HK-2 (cell line): ENCODE measurements around the gene MAGEH1.
"Not testable (repeated sequence)": the region's sequence is repeated elsewhere in the genome, so short reads cannot be mapped to it uniquely, and the experiment has no call there.

Experiments
- DNase-seq: peaks from one replicate; pipeline ENCODE4 v3.0.0-alpha.2; 2018; ENCODE audit not compliant: unreplicated experiment

The MAGEH1 gene, protein sequence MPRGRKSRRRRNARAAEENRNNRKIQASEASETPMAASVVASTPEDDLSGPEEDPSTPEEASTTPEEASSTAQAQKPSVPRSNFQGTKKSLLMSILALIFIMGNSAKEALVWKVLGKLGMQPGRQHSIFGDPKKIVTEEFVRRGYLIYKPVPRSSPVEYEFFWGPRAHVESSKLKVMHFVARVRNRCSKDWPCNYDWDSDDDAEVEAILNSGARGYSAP

DNA sequence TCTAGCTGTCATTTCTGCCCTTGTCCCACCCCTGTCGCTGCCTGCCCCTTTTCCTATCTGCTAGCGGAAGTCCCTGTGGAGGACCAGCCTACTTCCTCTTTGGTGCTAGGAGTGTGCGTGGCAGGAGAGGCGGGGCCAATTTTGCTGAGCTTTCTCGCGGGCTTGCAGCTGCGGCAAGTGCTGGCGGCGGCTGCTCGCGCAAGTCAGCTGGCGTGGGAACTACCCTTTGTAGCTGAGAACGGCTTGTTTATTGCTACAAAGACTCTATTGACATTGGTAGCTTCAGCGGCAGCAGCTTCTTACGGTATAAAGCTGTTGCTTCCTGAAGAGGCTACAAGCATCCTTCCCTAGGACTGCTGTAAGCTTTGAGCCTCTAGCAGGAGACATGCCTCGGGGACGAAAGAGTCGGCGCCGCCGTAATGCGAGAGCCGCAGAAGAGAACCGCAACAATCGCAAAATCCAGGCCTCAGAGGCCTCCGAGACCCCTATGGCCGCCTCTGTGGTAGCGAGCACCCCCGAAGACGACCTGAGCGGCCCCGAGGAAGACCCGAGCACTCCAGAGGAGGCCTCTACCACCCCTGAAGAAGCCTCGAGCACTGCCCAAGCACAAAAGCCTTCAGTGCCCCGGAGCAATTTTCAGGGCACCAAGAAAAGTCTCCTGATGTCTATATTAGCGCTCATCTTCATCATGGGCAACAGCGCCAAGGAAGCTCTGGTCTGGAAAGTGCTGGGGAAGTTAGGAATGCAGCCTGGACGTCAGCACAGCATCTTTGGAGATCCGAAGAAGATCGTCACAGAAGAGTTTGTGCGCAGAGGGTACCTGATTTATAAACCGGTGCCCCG lies at the start of gene MAGEH1:
Gene MAGEH1, plus strand, starts transcription at position 138 of the 843 bp plus-strand sequence. Its CDS starts 248 bp downstream, at position 386.
- peak; percentile 49 for DNase-seq

DNA sequence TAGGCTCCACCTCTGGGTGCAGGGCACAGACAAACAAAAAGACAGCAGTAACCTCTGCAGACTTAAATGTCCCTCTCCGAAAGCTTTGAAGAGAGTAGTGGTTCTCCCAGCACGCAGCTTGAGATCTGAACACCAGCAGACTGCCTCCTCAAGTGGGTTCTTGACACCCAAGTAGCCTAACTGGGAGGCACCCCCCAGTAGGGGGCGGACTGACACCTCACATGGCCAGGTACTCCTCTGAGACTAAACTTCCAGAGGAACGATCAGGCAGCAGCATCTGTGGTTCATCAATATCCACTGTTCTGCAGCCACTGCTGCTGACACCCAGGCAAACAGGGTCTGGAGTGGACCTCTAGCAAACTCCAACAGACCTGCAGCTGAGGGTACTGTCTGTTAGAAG lies 24.8 kb upstream of the MAGEH1 start:
- not testable (repeated sequence) for DNase-seq

DNA sequence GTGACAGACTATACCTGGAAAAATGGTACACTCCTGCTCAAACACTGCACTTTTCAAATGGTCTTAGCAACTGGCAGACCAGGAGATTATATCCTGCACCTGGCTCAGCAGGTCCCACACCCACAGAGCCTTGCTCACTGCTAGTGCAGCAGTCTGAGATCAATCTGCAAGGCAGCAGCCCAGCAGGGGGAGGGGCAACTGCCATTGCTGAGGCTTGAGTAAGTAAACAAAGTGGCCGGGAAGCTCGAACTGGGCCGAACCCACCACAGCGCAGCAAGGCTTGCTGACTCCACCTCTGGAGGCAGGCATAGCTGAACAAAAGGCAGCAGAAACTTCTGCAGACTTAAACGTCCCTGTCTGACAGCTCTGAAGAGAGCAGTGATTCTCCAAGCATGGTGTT lies 8.5 kb upstream of the MAGEH1 start:
- DNase-seq, result not testable (repeated sequence)

DNA sequence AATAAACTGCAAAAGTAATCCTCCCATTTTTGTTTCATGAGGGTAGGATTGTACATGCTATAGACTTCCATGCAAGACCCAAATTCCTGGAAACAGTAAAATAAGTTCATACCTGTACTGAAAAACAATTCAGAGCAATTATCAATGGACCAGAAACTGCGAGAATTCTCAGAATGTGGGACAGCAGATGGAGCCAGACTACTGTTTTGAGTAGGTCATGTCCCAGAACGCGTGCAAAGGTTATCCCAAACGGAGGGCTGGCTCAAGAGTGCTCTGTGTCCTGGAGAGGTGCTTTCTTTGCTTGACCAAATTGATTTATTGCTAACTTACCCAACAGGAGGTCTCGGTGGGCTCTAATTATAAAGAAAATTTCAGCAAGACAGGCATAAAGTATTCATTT lies 1.7 kb upstream of the MAGEH1 start:
- DNase-seq, result no peak

DNA sequence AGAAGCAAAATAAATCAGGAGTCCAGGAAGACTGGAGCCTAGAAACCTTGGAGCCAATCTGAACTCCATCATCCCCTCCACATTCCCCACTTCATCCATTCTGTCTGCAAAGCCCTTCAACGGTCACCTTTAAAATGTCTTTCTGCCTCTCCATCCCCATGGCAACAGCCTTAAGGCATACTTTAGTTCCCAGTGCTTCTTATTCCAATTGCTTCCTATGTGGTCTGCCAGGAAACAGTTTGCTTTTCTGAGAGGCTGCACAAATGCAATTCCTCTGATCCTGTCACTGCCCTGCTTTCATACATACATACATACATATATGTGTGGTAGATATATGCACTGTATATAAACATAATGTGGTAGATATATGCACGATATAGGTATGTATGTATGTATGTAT lies 786 bp upstream of the MAGEH1 start:
- DNase-seq, result no peak

DNA sequence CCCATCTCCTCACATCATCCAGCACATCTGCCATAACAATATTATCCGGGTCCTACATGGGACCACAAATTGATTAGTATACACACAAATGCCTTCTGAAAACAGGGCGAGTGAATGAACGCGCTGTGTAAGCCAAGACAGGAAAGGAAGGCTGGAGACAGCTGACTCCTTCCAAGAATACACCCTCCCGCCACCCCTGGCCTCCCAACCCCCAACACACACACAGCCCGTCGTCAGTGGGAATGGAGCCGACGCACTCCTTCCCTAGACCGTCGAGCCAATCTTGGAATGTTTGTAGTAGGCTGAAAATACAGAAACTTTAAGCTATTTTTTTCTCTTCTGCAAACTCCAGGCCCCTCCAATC lies 319 bp upstream of the MAGEH1 start:
- DNase-seq, result no peak

DNA sequence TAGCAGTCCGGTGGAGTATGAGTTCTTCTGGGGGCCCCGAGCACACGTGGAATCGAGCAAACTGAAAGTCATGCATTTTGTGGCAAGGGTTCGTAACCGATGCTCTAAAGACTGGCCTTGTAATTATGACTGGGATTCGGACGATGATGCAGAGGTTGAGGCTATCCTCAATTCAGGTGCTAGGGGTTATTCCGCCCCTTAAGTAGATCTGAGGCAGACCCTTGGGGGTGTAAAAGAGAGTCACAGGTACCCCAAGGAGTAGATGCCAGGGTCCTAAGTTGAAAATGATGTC lies 852 bp downstream of the MAGEH1 start:
- DNase-seq, result no peak

DNA sequence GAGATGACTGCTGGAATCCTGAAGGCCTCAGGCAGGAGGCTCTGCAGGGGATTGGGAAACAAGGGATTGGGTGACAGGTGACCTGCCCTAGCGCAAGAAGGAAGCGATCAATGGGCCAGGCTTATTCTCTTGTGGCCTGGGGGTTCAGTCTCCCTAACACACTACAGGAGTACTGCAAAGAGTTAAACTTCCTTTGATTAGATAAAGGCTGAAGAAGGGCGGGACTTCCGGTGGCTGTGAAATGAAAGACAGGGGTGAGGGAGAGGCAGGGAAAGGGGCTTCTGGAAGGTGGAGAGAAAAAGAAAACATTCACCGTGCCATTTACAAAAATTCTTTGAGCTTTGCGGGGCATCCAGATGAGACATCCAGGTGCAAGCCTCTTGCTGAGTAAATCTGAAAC lies 3.8 kb downstream of the MAGEH1 start:
- DNase-seq, result not testable (repeated sequence)

DNA sequence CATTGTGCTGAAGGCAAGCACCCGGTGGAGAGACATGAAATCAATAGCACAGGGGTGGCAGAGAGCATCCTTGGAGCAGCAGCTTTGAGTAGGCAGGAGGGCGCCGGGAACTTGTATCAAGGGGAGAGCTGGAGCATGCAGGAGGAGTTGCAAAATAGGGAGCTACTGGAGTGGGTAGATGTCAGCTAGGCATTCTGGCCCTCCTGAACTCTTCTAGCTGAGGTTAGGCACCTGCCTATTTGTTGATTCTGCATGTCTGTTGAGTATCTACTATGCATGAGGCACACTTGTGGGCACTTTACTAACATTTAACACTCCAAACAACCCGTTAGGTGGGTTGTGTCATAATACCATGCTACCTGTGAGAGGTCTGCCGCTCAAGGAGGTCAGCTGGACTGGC lies 7.5 kb downstream of the MAGEH1 start:
- DNase-seq, result not testable (repeated sequence)

DNA sequence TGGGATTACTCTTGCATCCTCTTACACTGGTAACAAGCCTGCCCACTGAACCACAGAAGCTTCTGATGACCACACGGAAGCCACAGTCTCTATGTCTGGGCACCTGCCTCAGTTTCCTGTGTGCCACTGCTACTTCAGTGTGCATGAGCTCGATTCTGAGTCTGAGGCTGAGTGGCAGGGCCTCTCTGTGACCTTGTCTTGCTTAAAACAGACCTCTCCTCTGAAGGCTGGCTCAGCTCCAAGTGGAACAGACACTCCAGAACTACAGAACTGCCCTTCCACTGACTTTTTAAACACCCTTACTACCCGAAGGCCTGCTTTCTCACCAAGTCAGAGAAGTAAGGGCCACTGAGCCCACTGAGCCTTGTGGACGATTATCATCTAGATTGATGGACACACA lies 8.0 kb downstream of the MAGEH1 start:
- not testable (repeated sequence) for DNase-seq

DNA sequence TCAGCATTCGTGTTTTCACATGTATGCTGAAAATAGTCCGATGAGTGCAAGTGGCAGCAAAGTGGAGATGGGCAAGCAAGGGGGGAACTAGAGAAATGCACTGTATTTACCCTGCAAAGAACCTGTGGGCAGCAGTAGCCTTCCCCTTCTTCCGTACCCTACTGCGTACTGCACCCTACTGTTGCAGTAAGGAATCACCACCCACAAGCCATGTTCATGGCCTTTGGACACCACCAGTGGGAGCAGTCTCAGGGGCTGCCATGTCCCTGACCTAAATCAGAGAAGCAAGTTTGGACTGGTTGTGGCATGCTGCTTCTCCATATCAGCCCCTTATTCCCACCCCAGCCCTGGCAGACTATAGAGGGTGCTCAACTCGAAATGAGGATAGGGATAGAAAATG lies 12.1 kb downstream of the MAGEH1 start:
- not testable (repeated sequence) for DNase-seq

DNA sequence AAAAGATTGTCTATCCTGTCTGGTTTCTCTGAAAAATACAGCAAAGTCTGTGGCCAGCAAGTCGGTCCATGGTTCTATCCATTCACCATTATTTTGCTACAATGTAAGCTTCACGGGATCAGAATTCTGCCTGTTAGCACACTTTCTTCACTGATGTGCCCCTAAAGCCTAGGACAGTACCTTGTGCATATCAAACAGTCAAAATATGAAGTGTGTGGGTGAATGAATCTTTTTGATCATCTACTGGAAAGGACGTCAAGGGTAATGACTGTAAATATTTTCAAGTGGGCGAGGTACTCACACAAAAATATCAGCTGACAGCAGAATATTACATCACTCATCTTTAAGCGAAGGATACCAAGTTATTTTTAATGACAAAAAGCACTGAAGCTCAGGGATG lies 13.2 kb downstream of the MAGEH1 start:
- DNase-seq, result not testable (repeated sequence)

DNA sequence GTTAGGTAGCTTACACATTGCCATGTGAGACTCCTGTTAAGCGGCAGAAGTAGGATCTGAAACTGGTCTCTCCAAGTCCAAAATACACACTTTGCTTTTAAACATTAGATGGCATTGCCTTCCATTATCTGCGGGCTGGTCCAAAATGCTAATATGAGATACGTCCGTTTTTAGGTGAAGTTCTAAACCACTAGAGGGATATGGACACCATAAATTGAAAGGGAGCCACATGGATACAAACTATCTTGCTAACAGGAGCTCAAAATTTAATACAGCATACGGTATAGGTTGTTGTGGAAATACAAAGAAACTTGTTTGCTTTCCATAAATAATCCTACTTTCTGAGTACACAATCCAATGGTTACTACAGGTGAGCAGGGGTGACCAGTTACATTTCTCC lies 13.9 kb downstream of the MAGEH1 start:
- DNase-seq, result not testable (repeated sequence)

DNA sequence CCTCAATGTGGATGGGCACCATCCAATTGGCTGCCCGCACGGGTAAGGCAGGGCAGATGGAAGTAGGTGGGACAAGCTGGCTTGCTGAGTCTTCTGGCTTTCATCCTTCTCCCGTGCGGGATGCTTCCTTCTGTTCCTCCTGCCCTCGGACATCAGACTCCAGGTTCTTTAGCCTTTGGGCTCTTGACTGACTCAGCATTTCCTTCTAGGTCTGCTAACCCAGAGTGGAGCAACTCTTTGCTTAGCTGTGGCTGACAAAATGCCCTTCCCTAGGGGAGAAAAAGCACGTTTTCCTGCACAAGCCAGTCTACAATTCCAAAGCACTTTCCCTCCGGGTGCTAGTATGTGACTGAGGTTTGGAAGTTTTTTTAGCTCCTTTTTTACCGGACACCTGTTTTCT lies 28.0 kb downstream of the MAGEH1 start:
- not testable (repeated sequence) for DNase-seq

DNA sequence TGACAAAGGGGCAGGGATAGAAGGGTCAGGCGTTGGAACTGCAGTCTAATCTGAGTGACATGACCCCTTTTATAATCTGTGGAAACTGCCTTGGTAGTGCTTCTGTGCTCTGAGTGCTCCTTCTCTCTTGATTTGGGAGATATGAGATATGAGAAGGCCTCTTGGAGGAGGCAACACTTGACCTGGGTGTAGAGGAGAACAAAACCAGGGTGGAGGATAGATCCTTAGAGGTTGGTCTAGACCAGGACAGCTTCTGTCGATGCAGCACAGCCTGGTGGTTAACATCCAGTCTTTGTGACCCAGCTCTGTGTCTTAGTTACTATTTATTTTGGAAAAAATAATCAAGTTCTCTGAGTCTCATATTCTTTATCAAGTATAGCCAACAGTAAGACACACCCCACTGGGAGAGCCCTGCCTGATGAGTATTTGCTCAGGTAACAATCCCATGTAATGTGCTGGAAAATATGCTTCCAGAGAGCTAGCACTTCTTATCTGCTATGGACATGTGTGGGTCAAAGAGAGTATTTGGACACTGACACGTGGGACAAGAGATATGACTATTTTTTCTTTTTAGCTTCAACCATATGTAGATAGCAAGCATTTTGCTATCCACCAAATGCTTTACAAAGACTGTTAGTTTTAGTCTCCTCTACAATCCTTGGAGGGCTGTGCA lies 28.6 kb downstream of the MAGEH1 start:
- DNase-seq, result no peak

DNA sequence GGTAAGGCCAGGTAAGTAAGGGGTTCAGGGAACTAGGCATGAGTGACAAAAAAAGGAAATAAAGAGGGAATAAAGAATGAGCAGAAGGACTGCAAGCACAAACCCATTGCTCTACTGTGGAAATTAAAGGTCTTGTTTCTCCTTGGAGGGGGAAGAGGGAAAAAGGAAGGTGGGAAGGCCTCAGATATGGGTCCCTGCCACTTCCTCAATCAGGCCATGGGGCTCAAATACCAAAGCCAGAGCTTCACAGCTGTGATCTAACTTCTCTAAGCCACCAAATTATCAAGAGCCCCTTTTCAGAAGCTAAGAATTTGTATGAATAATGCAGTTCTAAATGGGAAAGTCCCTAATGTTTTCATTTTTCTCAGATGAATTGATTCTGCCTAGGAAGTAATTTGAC lies 33.0 kb downstream of the MAGEH1 start:
- DNase-seq, result no peak

DNA sequence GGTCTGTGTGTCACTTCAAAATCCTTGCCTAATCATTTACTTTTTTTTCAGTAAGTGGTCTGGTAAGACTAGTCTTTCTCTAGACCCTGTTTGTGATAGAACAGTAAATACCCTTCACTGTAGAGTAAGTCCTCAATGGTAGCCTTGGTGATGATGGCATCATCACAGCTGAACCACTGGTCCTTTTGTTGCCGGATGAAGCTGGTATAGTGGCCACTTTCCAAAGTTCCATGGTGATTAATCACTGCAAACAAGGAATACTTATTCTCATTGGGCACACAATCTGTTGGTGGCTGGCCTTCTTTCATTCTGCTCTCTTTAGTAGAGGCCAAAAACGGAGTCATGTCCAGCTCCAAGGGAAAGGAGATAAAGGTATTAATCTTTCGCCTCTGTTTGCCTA lies 34.8 kb downstream of the MAGEH1 start:
- no peak for DNase-seq

DNA sequence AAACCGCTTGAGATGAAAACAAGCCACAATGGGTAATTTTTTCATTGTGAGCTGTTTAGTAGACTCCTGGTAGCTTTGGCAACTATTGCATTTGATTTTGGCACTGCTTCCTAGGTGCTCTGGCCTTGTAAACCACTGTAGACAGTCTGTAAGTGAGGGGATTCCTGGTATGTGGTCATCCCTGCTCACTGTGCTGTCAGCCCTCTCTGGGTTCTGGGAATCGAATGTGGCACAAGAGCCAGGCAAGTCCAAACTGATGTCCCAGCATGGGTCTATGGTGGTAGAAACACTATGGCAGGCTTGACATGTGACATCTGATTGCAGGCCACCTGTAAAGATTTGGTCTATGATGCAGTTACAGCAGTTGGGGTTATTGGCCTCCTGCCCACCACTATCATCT lies 35.2 kb downstream of the MAGEH1 start:
- no peak for DNase-seq

DNA sequence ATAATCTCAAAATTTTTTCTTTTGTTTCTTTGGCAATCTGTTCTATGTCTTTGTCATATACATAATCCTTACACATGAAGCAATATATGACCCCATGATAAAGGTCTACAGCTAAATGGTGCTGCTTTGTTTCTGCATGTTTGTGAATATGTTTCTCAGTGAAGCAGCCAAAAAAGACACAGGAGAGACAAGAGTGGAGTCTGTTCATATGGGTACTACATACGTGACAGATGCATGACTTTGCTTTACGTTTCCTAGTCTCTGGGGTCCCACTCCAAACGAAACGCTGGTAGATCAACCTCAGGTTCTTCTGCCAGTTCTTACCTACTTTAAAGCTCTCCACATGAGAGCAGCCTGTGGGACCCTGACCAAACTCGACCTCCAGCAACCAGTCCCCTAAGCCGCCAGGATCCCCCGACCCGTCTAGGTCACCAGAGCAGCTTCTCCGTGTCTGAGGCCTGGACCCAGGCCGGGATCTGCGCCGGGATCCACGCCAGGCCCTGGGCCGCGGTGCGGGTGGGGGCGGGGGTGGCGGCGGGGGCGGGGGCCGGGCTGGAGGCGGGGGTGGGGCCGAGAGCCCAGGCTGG lies 36.2 kb downstream of the MAGEH1 start:
- DNase-seq, result no peak

DNA sequence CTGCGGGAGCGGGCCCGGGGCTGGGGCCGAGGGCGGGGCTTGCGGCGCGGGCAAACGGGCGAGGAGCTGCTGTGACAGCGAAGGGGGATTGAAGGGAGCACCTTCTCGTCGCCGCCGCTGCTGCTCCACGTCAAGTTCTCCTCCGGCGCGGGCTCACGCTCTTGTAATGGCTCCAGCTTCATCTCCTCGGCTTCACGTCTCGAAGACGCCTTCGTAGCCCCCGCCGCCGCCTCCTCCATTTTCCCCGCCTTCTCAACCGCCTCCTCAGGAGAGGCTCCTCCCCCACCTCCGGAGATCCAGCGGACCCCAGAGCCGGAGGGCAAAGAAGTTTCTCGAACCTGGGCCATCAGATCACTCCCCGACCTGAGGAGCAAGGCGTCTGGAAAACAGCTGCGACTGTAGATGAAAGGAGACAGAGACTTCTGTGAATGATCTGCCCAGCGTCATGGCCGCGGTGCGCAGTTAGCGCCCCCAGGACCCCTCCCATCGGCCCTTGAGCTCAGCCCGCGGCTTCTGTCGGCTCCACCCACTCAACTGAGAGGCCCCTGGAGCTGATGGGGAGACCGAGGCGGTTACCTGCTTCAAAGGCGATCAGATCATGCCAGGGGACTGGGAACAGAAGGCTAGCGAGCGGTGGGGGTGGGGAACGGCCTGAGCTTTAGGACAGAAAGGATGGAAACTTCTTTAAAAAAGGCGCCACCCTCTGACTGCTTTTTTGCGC lies 36.8 kb downstream of the MAGEH1 start:
- DNase-seq, result no peak

DNA sequence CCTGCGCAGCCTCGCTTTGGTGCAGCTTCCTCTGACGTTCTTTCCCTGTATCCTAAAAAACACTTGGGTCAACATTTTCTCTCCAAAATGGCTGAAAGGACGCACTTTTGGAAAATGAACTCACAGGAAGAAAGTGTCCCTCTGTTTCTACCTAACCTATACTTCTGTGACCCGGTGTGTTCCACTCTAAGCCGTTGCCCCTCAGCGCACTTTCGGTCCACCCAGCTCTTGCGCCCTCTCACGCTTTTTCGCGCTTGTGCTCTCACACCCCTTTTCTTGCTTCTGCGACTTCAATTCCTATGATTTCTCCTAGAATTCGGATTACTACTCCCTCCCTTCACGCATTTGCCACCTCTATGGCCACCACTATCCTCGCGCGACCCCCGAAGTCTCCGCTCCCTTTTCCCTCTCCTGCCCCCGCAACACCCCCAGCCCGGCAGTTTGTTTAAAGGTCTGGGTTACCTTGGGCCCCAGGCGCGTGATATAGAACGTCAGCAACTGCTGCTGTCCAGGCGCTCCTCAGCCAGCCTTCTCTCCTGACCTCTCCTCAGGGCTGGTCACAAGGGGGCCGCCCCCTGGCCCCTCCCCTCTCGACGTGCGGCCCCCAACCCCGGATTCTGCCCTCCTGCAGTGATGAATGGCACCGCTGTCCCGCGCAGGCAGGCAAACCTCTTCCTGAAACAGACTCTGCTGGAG lies 37.5 kb downstream of the MAGEH1 start, which contains the start of gene USP51:
Gene USP51, minus strand, starts transcription at position 535 of the 696 bp plus-strand sequence. CDS start 909 bp downstream, outside the sequence.
- DNase-seq, result peak; percentile 0
